ENCODE results near the gene CAMK4. TPM values are rescaled to one million over a fixed set of nuclear protein-coding genes. Genes with fewer than 3 reads are reported as not detected.

The CAMK4 gene
- total and polyA plus RNA-seq, 2 donors (not counting 3 experiments of a cell fraction or from before 2014, with no cell fraction given) = 2.2 to 5.4 TPM

DNA sequence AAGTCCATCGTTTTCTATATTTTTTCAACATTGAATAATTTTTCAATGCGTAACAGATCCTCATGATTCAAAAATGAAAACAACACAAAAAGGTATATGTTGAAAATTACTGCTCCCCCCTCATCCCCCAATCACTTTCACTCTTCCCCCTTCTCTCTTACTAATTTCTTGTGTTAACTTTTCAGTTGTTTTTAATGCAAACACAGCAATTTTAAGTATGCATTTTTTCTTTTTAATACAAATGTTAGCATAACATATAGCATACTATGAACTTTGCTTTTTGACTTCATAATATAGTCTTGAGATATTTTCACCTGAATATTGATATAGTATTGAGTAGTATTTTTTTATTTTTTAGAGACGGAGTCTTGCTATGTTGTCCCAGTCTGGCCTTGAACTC lies 41.1 kb upstream of the CAMK4 start:
- H3K9ac ChIP-seq (replicated peaks; ENCODE audit: extremely low read depth, insufficient read depth, low read length) = no peak overlapping the region
- POLR2A ChIA-PET = no interaction called here

GRCh38 chr5:111187079-111187478 lies 37.1 kb upstream of the CAMK4 start:
- Histone ChIP-seq H3K9me1 (replicated peaks; ENCODE audit: control insufficient read depth, extremely low read depth, insufficient read depth, low read length) (no peaks in the 10 kb centered on the region), H3K9ac (replicated peaks; ENCODE audit: extremely low read depth, insufficient read depth, low read length) (no peak overlapping the region), H3K79me2 (ENCODE audit: control insufficient read depth, insufficient read depth, low read length) (no peaks in the 10 kb centered on the region), H3K9me3 (replicated peaks; ENCODE audit: control insufficient read depth, insufficient read depth, low read length) (no peaks in the 10 kb centered on the region), H2AFZ (ENCODE audit: low read depth, low read length) (no peak overlapping the region), H3K4me2 (ENCODE audit: insufficient read depth, low read length) (no peak overlapping the region), H4K20me1 (replicated peaks; ENCODE audit: control insufficient read depth, extremely low read depth, insufficient read depth, low read length) (no peaks in the 10 kb centered on the region), H3K27me3 (ENCODE audit: control insufficient read depth in 2 of 2, insufficient read depth in 2 of 2, low read length in 2 of 2) (peaks cover 0 to 6% of the 10 kb centered on the region in 2 experiments), H3K36me3 (ENCODE audit: control insufficient read depth in 2 of 2, extremely low read depth in 1 of 2, insufficient read depth in 2 of 2, low read length in 2 of 2) (no peaks in the 10 kb centered on the region), H3K4me3 (replicated peaks in 1 of 3; ENCODE audit: insufficient read depth in 1 of 3, low read depth in 1 of 3, low read length in 3 of 3) (no peak overlapping the region), H3K4me1 (ENCODE audit: control insufficient read depth, extremely low read depth, insufficient read depth, low read length) (no peaks in the 10 kb centered on the region), H3K27ac (ENCODE audit: insufficient read depth, low read depth, low read length) (no peak overlapping the region)
- no TSS peak for BruUV-seq (replicated peaks)
- FAIRE-seq (no peak), DNase-seq (ENCODE audit: low read depth, low spot score) (no peak)
- ChIA-PET CTCF (no interaction called here), POLR2A (no interaction called here)
- dilution Hi-C loops (cut with MboI; ENCODE audit: extremely low pct_ligation_motif_present, low sequenced_read_pairs) = no loop called here
- intact Hi-C loops (cut with micrococcal nuclease) = no loop called here
- TF ChIP-seq POLR2A (IDR thresholded peaks at IDR 0.05; ENCODE audit: low read depth, low read length) = no peak

More for the DNA sequence above, 41.1 kb upstream of the CAMK4 start:
- no TSS peak for BruUV-seq (replicated peaks)
- CTCF ChIA-PET = interaction anchor here (0.7 kb wide), 1 partner anchor 515 kb away, joined by 6 read pairs; no protein-coding TSS in a partner anchor
- Histone ChIP-seq H3K36me3 (ENCODE audit: control insufficient read depth in 2 of 2, extremely low read depth in 1 of 2, insufficient read depth in 2 of 2, low read length in 2 of 2) (no peaks in the 10 kb centered on the region), H3K9me3 (replicated peaks; ENCODE audit: control insufficient read depth, insufficient read depth, low read length) (no peaks in the 10 kb centered on the region), H3K79me2 (ENCODE audit: control insufficient read depth, insufficient read depth, low read length) (no peaks in the 10 kb centered on the region), H3K9me1 (replicated peaks; ENCODE audit: control insufficient read depth, extremely low read depth, insufficient read depth, low read length) (no peaks in the 10 kb centered on the region), H3K4me2 (ENCODE audit: insufficient read depth, low read length) (no peak overlapping the region), H3K4me1 (ENCODE audit: control insufficient read depth, extremely low read depth, insufficient read depth, low read length) (no peaks in the 10 kb centered on the region), H4K20me1 (replicated peaks; ENCODE audit: control insufficient read depth, extremely low read depth, insufficient read depth, low read length) (no peaks in the 10 kb centered on the region), H2AFZ (ENCODE audit: low read depth, low read length) (no peak overlapping the region), H3K27me3 (ENCODE audit: control insufficient read depth in 2 of 2, insufficient read depth in 2 of 2, low read length in 2 of 2) (no peaks in the 10 kb centered on the region), H3K4me3 (replicated peaks in 1 of 3; ENCODE audit: insufficient read depth in 1 of 3, low read depth in 1 of 3, low read length in 3 of 3) (no peak overlapping the region), H3K27ac (ENCODE audit: insufficient read depth, low read depth, low read length) (no peak overlapping the region)
- TF ChIP-seq JUN (IDR thresholded peaks at IDR 0.05; ENCODE audit: borderline replicate concordance, insufficient read depth, insufficient read length, low read depth) (no peak), POLR2AphosphoS5 (IDR thresholded peaks at IDR 0.05; ENCODE audit: insufficient read depth, low read depth, low read length) (no peak)
- intact Hi-C loops (cut with micrococcal nuclease) (no loop called here), dilution Hi-C loops (cut with MboI; ENCODE audit: extremely low pct_ligation_motif_present, low sequenced_read_pairs) (no loop called here)
- DNase-seq (ENCODE audit: low read depth, low spot score) (no peak), FAIRE-seq (no peak)
